ENCODE data around the gene C12orf57. TPM values are rescaled to one million over a fixed set of nuclear protein-coding genes. Genes with fewer than 3 reads are reported as not detected.

The C12orf57 gene
- total RNA-seq, 1 donor from 2014 or later: 227 TPM

- peak within 1 kb of the TSS; percentile 92 for H3K4me3 ChIP-seq
- H3K9me3 ChIP-seq (replicated peaks): no peaks in the 10 kb centered on the region
- H3K36me3 ChIP-seq: no peaks in the 10 kb centered on the region
- H3K27ac ChIP-seq (replicated peaks): peak within 1 kb of the TSS; percentile 97
- H3K4me1 ChIP-seq: peaks cover 80% of the 10 kb centered on the region
- TF ChIP-seq CTCF (IDR thresholded peaks at IDR 0.05; ENCODE audit: borderline replicate concordance): no peak
- H3K27me3 ChIP-seq (ENCODE audit: low read depth): no peaks in the 10 kb centered on the region
- intact Hi-C loops (cut with micrococcal nuclease): no loop called here
- peak; percentile 86 for DNase-seq
These were observed 16.3 kb upstream of the C12orf57 start, which contains the start of gene ATN1 for GRCh38 chr12:6927379-6928021. Gene ATN1, plus strand, starts transcription at chr12:6927959. Its CDS starts 6,043 bp downstream, at chr12:6934002.

GRCh38 chr12:6928022-6928702, 15.7 kb upstream of the C12orf57 start:
- H3K27ac ChIP-seq (replicated peaks): peak overlapping the region; percentile 97
- DNase-seq: no peak
- H3K27me3 ChIP-seq (ENCODE audit: low read depth): no peaks in the 10 kb centered on the region
- peak overlapping the region; percentile 92 for H3K4me3 ChIP-seq
- TF ChIP-seq CTCF (IDR thresholded peaks at IDR 0.05; ENCODE audit: borderline replicate concordance): no peak
- H3K4me1 ChIP-seq: peaks cover 87% of the 10 kb centered on the region
- H3K36me3 ChIP-seq: no peaks in the 10 kb centered on the region
- no peaks in the 10 kb centered on the region for H3K9me3 ChIP-seq (replicated peaks)
- intact Hi-C loops (cut with micrococcal nuclease): no loop called here

GRCh38 chr12:6928703-6929407, 15.0 kb upstream of the C12orf57 start:
- no peak for DNase-seq
- peaks cover 93% of the 10 kb centered on the region for H3K4me1 ChIP-seq
- intact Hi-C loops (cut with micrococcal nuclease): no loop called here
- peak overlapping the region; percentile 97 for H3K27ac ChIP-seq (replicated peaks)
- H3K27me3 ChIP-seq (ENCODE audit: low read depth): no peaks in the 10 kb centered on the region
- H3K9me3 ChIP-seq (replicated peaks): no peaks in the 10 kb centered on the region
- peak overlapping the region; percentile 92 for H3K4me3 ChIP-seq
- no peaks in the 10 kb centered on the region for H3K36me3 ChIP-seq
- no peak for TF ChIP-seq CTCF (IDR thresholded peaks at IDR 0.05; ENCODE audit: borderline replicate concordance)

DNA sequence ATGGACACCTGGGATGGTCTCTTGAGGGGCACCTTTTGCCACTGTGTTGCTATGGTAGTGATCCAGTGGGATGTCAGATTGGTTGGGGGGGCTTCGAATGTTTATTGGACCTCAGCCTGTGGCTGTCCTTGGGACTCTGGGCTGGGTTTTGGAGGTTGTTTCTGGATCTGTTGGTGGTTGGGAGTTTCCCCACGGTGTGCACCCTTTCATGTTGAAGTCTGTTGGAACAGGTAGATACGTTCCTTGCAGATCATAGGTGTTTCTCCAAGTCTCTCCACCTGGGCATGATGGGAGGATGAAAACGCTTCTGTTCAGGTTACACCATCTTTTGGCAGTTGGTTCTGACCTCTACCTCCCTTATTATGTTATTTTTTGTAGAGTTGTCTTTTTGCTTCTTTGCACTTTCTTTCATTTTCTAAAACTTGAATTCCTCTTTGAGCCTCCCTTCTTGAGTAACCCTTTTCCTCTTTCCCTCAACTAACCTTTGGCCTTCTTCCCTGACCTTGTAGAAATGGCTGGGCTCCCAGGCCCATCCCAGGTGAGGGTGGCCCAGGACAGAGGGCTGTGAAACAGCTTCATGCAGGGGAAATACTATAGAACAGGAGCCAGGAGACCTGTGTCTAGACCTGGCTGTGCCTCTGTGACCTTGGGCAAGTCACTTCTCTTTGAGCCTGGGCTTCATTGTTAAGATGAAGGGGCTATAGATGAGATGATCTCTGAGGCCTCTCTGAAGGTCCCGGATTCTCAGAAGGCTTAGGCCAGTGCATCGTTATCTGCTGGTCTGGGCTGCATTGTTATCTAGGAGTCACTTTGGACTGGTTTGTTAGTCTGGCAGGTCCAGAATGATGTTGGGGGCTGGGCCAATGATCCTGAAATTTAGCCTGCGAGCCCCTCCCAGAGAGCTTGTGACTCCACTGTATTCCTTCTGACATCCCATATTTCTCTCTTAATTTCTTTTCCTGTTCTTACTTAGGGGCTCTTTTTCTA, 14.1 kb upstream of the C12orf57 start:
- intact Hi-C loops (cut with micrococcal nuclease): no loop called here
- TF ChIP-seq CTCF (IDR thresholded peaks at IDR 0.05; ENCODE audit: borderline replicate concordance): no peak
- no peaks in the 10 kb centered on the region for H3K27me3 ChIP-seq (ENCODE audit: low read depth)
- H3K4me3 ChIP-seq: peak overlapping the region; percentile 92
- H3K9me3 ChIP-seq (replicated peaks): no peaks in the 10 kb centered on the region
- H3K27ac ChIP-seq (replicated peaks): peak overlapping the region; percentile 97
- H3K36me3 ChIP-seq: peaks cover 1% of the 10 kb centered on the region
- peaks cover 94% of the 10 kb centered on the region for H3K4me1 ChIP-seq
- no peak for DNase-seq

DNA sequence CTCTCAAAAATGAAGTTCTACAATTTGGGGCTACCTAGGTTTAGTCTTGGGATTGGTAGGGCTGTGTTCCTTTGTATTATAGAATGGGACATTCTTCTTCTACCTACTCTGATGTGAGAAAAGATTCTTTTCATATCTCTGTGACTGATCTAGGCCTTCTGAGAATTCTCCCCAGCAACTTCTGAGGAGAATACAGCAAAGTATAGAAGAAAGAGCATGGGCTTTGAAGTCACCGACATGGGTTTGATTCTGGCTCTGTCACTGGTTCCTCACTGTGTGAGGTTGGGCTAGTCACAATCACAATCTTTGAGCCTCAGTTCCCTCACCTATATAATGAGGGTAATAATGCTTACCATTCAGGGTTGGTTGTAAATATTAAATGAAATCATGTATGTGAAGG, 11.1 kb upstream of the C12orf57 start:
- intact Hi-C loops (cut with micrococcal nuclease): no loop called here

More for the DNA sequence above, 11.1 kb upstream of the C12orf57 start:
- Histone ChIP-seq H3K4me3 (no peak overlapping the region), H3K27ac (replicated peaks) (peak overlapping the region; percentile 97), H3K9me3 (replicated peaks) (no peaks in the 10 kb centered on the region), H3K4me1 (peaks cover 95% of the 10 kb centered on the region), H3K36me3 (peaks cover 16% of the 10 kb centered on the region), H3K27me3 (ENCODE audit: low read depth) (no peaks in the 10 kb centered on the region)
- no peak for DNase-seq
- TF ChIP-seq CTCF (IDR thresholded peaks at IDR 0.05; ENCODE audit: borderline replicate concordance): no peak

Measured in left ventricle myocardium inferior (tissue), 1 donor.